HG02885 (cell line): ENCODE measurements around the gene PTRH2.
"Not testable (repeated sequence)": the region's sequence is repeated elsewhere in the genome, so short reads cannot be mapped to it uniquely, and the experiment has no call there.

Experiments
- ATAC-seq: cut with Tn5 transposase; IDR thresholded peaks from one replicate; pipeline ENCODE4 v1.9.1; 2021; ENCODE audit warnings: mild to moderate bottlenecking; ENCODE audit not compliant: unreplicated experiment, poor library complexity

The PTRH2 gene

GRCh38 chr17:59707149-59707970 lies at the start of gene PTRH2, which contains the start of gene VMP1:
TSS of gene PTRH2 (minus strand) at chr17:59707430. CDS start at chr17:59697978, 9,452 bp downstream.
TSS of gene VMP1 (plus strand) at chr17:59707654. CDS start at chr17:59731447, 23,793 bp downstream.
- ATAC-seq, result peak; percentile 97

GRCh38 chr17:59756236-59756818 lies 49.1 kb upstream of the PTRH2 start:
- ATAC-seq, result no peak

GRCh38 chr17:59755069-59755468 lies 47.8 kb upstream of the PTRH2 start:
- ATAC-seq, result not testable (repeated sequence)

- ATAC-seq, result no peak
Measured at GRCh38 chr17:59754552-59754951, 47.3 kb upstream of the PTRH2 start.

GRCh38 chr17:59753522-59754467 lies 46.6 kb upstream of the PTRH2 start:
- no peak for ATAC-seq

- ATAC-seq, result no peak
Measured at GRCh38 chr17:59752922-59753321, 45.7 kb upstream of the PTRH2 start.

- ATAC-seq, result no peak
Measured at GRCh38 chr17:59752446-59752845, 45.2 kb upstream of the PTRH2 start.

- ATAC-seq, result no peak
Measured at GRCh38 chr17:59751955-59752413, 44.8 kb upstream of the PTRH2 start.

- no peak for ATAC-seq
Measured at GRCh38 chr17:59748591-59748990, 41.4 kb upstream of the PTRH2 start.

GRCh38 chr17:59746849-59747445 lies 39.7 kb upstream of the PTRH2 start:
- no peak for ATAC-seq

GRCh38 chr17:59745040-59745439 lies 37.8 kb upstream of the PTRH2 start:
- ATAC-seq, result no peak

GRCh38 chr17:59743842-59744241 lies 36.6 kb upstream of the PTRH2 start:
- no peak for ATAC-seq

GRCh38 chr17:59737324-59737723 lies 30.1 kb upstream of the PTRH2 start:
- no peak for ATAC-seq

GRCh38 chr17:59734226-59734625 lies 27.0 kb upstream of the PTRH2 start:
- no peak for ATAC-seq

- no peak for ATAC-seq
Measured at GRCh38 chr17:59733697-59734096, 26.5 kb upstream of the PTRH2 start.

- no peak for ATAC-seq
Measured at GRCh38 chr17:59730268-59730834, 23.1 kb upstream of the PTRH2 start.

- ATAC-seq, result no peak
Measured at GRCh38 chr17:59727817-59728533, 20.7 kb upstream of the PTRH2 start.

- ATAC-seq, result no peak
Measured at GRCh38 chr17:59725691-59726090, 18.5 kb upstream of the PTRH2 start.

GRCh38 chr17:59723607-59724006 lies 16.4 kb upstream of the PTRH2 start:
- ATAC-seq, result no peak
